ENCODE results near the gene THSD4. TPM values are rescaled to one million over a fixed set of nuclear protein-coding genes. Genes with fewer than 3 reads are reported as not detected.
A peak's percentile ranks its signal among the peaks of the same experiment; 100 is the strongest.

Gene THSD4
- total and polyA plus RNA-seq, 2 of the 4 experiments (the other 2 are of a cell fraction) = 25.5 to 31.1 TPM

GRCh38 chr15:71154607-71155200 is 39.4 kb downstream of the THSD4 start:
- no peak overlapping the region for H2BK5ac ChIP-seq (ENCODE audit: low read depth, low read length, poor library complexity, severe bottlenecking)
- no peak overlapping the region for H3K18ac ChIP-seq (ENCODE audit: low read depth, low read length)
- H3K4me2 ChIP-seq (ENCODE audit: low read depth, low read length) = no peak overlapping the region
- POLR2A ChIA-PET (ENCODE audit: unreplicated experiment) = no interaction called here
- no CpG with 5 or more reads among the region's 4 CpGs for WGBS, 2 experiments (ENCODE audit: extremely low coverage in 2 of 2, insufficient read length in 1 of 2)
- no peak for TF ChIP-seq BHLHE40 (IDR thresholded peaks at IDR 0.05; ENCODE audit: low read depth, low read length)
- TF ChIP-seq RAD21 (IDR thresholded peaks at IDR 0.05; ENCODE audit: low read length) = no peak
- TF ChIP-seq NFE2L2 (IDR thresholded peaks at IDR 0.05; ENCODE audit: low read depth, low read length) = no peak
- TF ChIP-seq SMC3 (IDR thresholded peaks at IDR 0.05; ENCODE audit: low read depth, low read length) = no peak
- TF ChIP-seq MAFK (IDR thresholded peaks at IDR 0.05; ENCODE audit: low read depth, low read length) = no peak
- TF ChIP-seq POLR2A (IDR thresholded peaks at IDR 0.05; ENCODE audit: low read depth, low read length) = no peak
- dilution Hi-C loops (cut with HindIII; ENCODE audit: low sequenced_read_pairs, unreplicated experiment) (no loop called here), in situ Hi-C loops (cut with MboI; ENCODE audit: low sequenced_read_pairs) (no loop called here), intact Hi-C loops (cut with micrococcal nuclease) (no loop called here)
- H3K23ac ChIP-seq (ENCODE audit: low read depth, low read length) = no peak overlapping the region
- peak overlapping the region; percentile 9 for H2AFZ ChIP-seq (replicated peaks; ENCODE audit: low read length, poor library complexity)
- peaks cover 19% of the 10 kb centered on the region for H3K4me1 ChIP-seq (ENCODE audit: control insufficient read depth, insufficient read depth, low read length)
- H2AK9ac ChIP-seq (replicated peaks; ENCODE audit: low read depth, low read length, poor library complexity) = no peak overlapping the region
- H3K56ac ChIP-seq (ENCODE audit: extremely low read depth, insufficient read depth, low read length) = no peak overlapping the region
- peaks cover 21% of the 10 kb centered on the region for H3K9me1 ChIP-seq (ENCODE audit: insufficient read depth, low read length)
- no peak overlapping the region for H4K8ac ChIP-seq (ENCODE audit: low read depth in 2 of 2, low read length in 2 of 2)
- DNase-seq (no peak), ATAC-seq (ENCODE audit: low read depth) (no peak)
- no TSS peak for BruUV-seq (replicated peaks)
- H3K14ac ChIP-seq (replicated peaks; ENCODE audit: low read depth, low read length) = 0 out of 2 replicates have a peak overlapping the region, but pooled peaks have one; percentile 47
- H2BK120ac ChIP-seq (ENCODE audit: low read depth, low read length) = no peak overlapping the region
- peaks cover 8 to 41% of the 10 kb centered on the region in 2 experiments; a peak in 3 of 4 replicates for H3K79me1 ChIP-seq (ENCODE audit: low read depth in 1 of 2, low read length in 2 of 2)
- H3K27me3 ChIP-seq (ENCODE audit: control insufficient read depth, insufficient read depth, low read length) = no peaks in the 10 kb centered on the region
- H3K9ac ChIP-seq (ENCODE audit: low read depth, low read length) = no peak overlapping the region
- H3K4me3 ChIP-seq (ENCODE audit: insufficient read depth, low read depth, low read length) = no peak overlapping the region
- no peaks in the 10 kb centered on the region for H3K9me3 ChIP-seq (ENCODE audit: control insufficient read depth, insufficient read depth, low read length)
- no peak overlapping the region for H3K4ac ChIP-seq (ENCODE audit: low read depth, low read length)
- H2BK15ac ChIP-seq (ENCODE audit: low read depth, low read length) = no peak overlapping the region
- H3K27ac ChIP-seq (ENCODE audit: insufficient read depth, low read length) = no peak overlapping the region
- H4K20me1 ChIP-seq (ENCODE audit: insufficient read depth, low read length) = peaks cover 10% of the 10 kb centered on the region; the same call in 1 of the 2 replicates
- CTCF ChIA-PET = no interaction called here
- H4K5ac ChIP-seq (ENCODE audit: low read depth, low read length) = no peak overlapping the region
- peaks cover 23% of the 10 kb centered on the region for H3K36me3 ChIP-seq (ENCODE audit: control insufficient read depth, insufficient read depth, low read length)
- no peak overlapping the region for H4K91ac ChIP-seq (ENCODE audit: insufficient read depth, low read depth, low read length)
- H2BK20ac ChIP-seq (ENCODE audit: low read depth, low read length) = no peak overlapping the region
- no peak overlapping the region for H2AK5ac ChIP-seq (ENCODE audit: low read depth, low read length)

All from IMR-90 (cell line).